HCT116 (cell line): ENCODE results near the gene PMEPA1. TPM values are rescaled to one million over a fixed set of nuclear protein-coding genes. Genes with fewer than 3 reads are reported as not detected.

ENCODE experiments used
- ATAC-seq: fragments of 200-7000 bp; cut with Tn5 transposase; 2 replicates; pipeline ENCODE4 v1.9.1; 2020; ENCODE audit warnings: mild to moderate bottlenecking, moderate library complexity
- BruUV-seq: library from RNA; stranded (reverse); fragments of 400-500 nt; replicated peaks from 2 replicates; lab custom pipeline; 2021; lab: Mats Ljungman, UMichigan
- CTCF ChIA-PET: fragments of 300-600 bp; sonication (Branson Sonifier 250); formaldehyde crosslinking; loops from one replicate; lab custom pipeline; 2021; ENCODE audit warnings: antibody characterized with exemption; lab: Charles Lee
- POLR2A ChIA-PET: fragments of 300-600, 350-600 bp; sonication (Branson Sonifier 250); formaldehyde crosslinking; loops from one replicate; lab custom pipeline; 2021; ENCODE audit warnings: antibody characterized with exemption; lab: Charles Lee
- RAD21 ChIA-PET, 2 experiments: fragments of 300-600 bp; sonication (Branson Sonifier 250); formaldehyde crosslinking; loops; one replicate each; lab custom pipeline; 2023; ENCODE audit warnings: low total read pairs in 2 of 2; ENCODE audit not compliant: uncharacterized antibody in 2 of 2, unreplicated experiment in 2 of 2, low non-redundant PET in 1 of 2; lab: Charles Lee
- DNase-seq: peaks from one replicate; pipeline ENCODE4 v3.0.0-alpha.2; 2010; ENCODE audit warnings: low read depth, low spot score
- H2AFZ ChIP-seq: fragments of 200-600 bp; shearing (Covaris generic), sonication (generic); 2 replicates; pipeline ENCODE4 v1.6.1; 2017; ENCODE audit warnings: low read depth, mixed run types, mixed read lengths, antibody characterized with exemption, low read length; ENCODE audit not compliant: poor library complexity, severe bottlenecking
- H3K27ac ChIP-seq: 2 replicates; pipeline ENCODE4 v1.5.1; 2012; ENCODE audit warnings: low read depth, low read length
- H3K27me3 ChIP-seq: fragments of 200-600 bp; sonication (generic); 2 replicates; pipeline ENCODE4 v1.6.1; 2016; ENCODE audit warnings: mixed run types, low read length, mixed read lengths; ENCODE audit not compliant: insufficient read depth
- H3K36me3 ChIP-seq, 2 experiments: fragments of 200-500 bp in 1 of 2; fragments of 200-600 bp in 1 of 2; sonication (Bioruptor generic) in 1 of 2; sonication (generic) in 1 of 2; 2 replicates each; pipeline versions ENCODE4 v1.5.1 to v1.6.1; 2014 to 2016; ENCODE audit warnings: low read length in 2 of 2, inconsistent platforms in 1 of 2, mixed read lengths in 1 of 2, mixed run types in 1 of 2; ENCODE audit not compliant: insufficient read depth in 2 of 2, control insufficient read depth in 1 of 2
- H3K4me1 ChIP-seq, 2 experiments: fragments of 200-600 bp in 1 of 2; sonication (generic) in 1 of 2; 2 replicates each; pipeline versions ENCODE4 v1.5.1 to v1.6.1; 2012 to 2017; ENCODE audit warnings: low read length in 2 of 2, inconsistent platforms in 1 of 2, mild to moderate bottlenecking in 1 of 2, mixed read lengths in 1 of 2, mixed run types in 1 of 2, moderate library complexity in 1 of 2; ENCODE audit not compliant: insufficient read depth in 2 of 2, control insufficient read depth in 1 of 2
- H3K4me2 ChIP-seq: fragments of 200-600 bp; sonication (generic); 2 replicates; pipeline ENCODE4 v1.6.1; 2017; ENCODE audit warnings: mixed run types, low read length, mixed read lengths
- H3K4me3 ChIP-seq, 2 experiments: fragments of 200-600 bp in 1 of 2; sonication (generic) in 1 of 2; replicated peaks in 1 of 2; 2 replicates each; pipeline ENCODE4 v1.5.1; 2011 to 2016; ENCODE audit warnings: low read length in 2 of 2, control low read depth in 1 of 2, low read depth in 1 of 2, mild to moderate bottlenecking in 1 of 2, mixed read lengths in 1 of 2, mixed run types in 1 of 2
- H3K79me2 ChIP-seq: fragments of 200-600 bp; sonication (generic); 2 replicates; pipeline ENCODE4 v1.6.1; 2017; ENCODE audit warnings: mild to moderate bottlenecking, mixed run types, low read length, moderate library complexity, mixed read lengths; ENCODE audit not compliant: insufficient read depth
- H3K9ac ChIP-seq: fragments of 200-600 bp; sonication (generic); 2 replicates; pipeline ENCODE4 v1.6.1; 2016; ENCODE audit warnings: low read length, mixed read lengths
- H3K9me2 ChIP-seq: fragments of 200-600 bp; sonication (generic), shearing (Covaris generic); 2 replicates; pipeline ENCODE4 v1.6.1; 2017; ENCODE audit warnings: mixed run types, mild to moderate bottlenecking, moderate library complexity; ENCODE audit not compliant: insufficient read depth
- H3K9me3 ChIP-seq, 2 experiments: fragments of 200-500 bp in 1 of 2; fragments of 200-600 bp in 1 of 2; sonication (Bioruptor generic) in 1 of 2; sonication (generic) in 1 of 2; 2 replicates each; pipeline ENCODE4 v1.6.1; 2014 to 2017; ENCODE audit warnings: low read length in 2 of 2, mixed read lengths in 2 of 2, inconsistent platforms in 1 of 2, low read depth in 1 of 2, mild to moderate bottlenecking in 1 of 2, mixed run types in 1 of 2, moderate library complexity in 1 of 2; ENCODE audit not compliant: control insufficient read depth in 1 of 2, insufficient read depth in 1 of 2
- H4K20me1 ChIP-seq: fragments of 200-600 bp; sonication (generic), shearing (Covaris generic); 2 replicates; pipeline ENCODE4 v1.6.1; 2017; ENCODE audit warnings: mixed run types, mild to moderate bottlenecking, moderate library complexity; ENCODE audit not compliant: insufficient read depth
- ELF1 ChIP-seq: IDR thresholded peaks from 2 replicates; pipeline ENCODE4 v1.6.1; 2012; ENCODE audit warnings: low read depth, borderline replicate concordance
- EZH2 ChIP-seq: fragments of 200-600 bp; sonication (generic); IDR thresholded peaks from 2 replicates; pipeline ENCODE4 v1.6.1; 2017; ENCODE audit warnings: antibody characterized with exemption, mixed run types
- FOSL1 ChIP-seq: IDR thresholded peaks from 2 replicates; pipeline ENCODE4 v1.6.1; 2012; ENCODE audit warnings: low read depth
- JUND ChIP-seq: IDR thresholded peaks from 2 replicates; pipeline ENCODE4 v1.6.1; 2012
- TCF7L2 ChIP-seq: IDR thresholded peaks from 2 replicates; pipeline ENCODE4 v1.7.0; 2011; ENCODE audit warnings: borderline replicate concordance, inconsistent platforms; ENCODE audit not compliant: insufficient read depth, insufficient read length; ENCODE audit errors: extremely low read depth
- intact Hi-C: fragments of 100-400 bp; cut with micrococcal nuclease; formaldehyde crosslinking; loops from 2 replicates; pipeline ENCODE4 v1.10.0; 2022
- total RNA-seq: library from RNA; stranded (reverse); gene quantifications from one replicate; pipeline ENCODE4 v1.2.1, GENCODE V29; 2021; ENCODE audit not compliant: unreplicated experiment
- TF ChIP-seq, protein P1 (sequence below): IDR thresholded peaks from 2 replicates; pipeline ENCODE4 v1.6.1; 2011; ENCODE audit warnings: mild to moderate bottlenecking, low read length, moderate library complexity; ENCODE audit not compliant: insufficient replicate concordance; ENCODE audit errors: extremely low read depth

PMEPA1 gene
- total RNA-seq, 1 experiment from 2014 or later: 0.64 TPM

DNA sequence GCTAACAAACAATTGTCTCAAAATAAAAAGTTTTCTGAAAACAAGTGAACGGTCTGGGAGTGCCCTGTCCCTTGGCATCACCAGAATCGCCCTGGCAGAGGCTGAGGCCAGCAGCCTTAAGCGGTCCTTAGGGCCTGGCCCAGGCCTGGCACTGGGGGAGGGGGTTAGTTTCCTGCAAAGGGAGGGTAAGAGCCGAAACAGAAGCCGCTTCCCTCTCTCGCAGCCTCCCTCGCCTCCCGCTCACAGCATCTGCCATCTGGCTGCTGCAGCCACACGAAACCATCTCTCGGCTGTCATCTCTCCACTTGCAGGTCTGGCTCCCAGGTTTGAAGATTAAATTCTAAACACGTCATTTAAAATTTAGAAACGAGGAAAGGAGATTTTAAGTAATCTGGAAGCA lies 31.5 kb downstream of the PMEPA1 start (continued):
- TF ChIP-seq TCF7L2 (no peak), FOSL1 (no peak), EZH2 (no peak), ELF1 (no peak)
- TF ChIP-seq, all 23 proteins: peak for 0

DNA sequence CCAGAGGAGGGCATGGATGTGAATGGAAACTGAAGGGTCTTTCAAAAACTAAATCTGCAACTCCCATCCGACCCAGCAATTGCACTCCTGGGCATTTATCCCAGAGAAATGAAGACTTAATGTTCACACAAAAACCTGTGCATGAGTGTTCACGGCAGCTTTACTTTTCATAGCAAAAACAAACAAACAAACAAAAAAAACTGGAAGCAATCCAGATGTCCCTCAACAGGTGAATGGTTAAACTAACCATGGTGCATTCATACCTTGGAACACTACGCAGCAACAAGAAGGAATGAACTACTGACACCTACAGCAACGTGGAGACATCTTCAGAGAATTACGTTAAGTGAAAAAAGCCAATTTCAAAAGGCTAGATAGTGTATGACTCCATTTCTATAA lies 32.2 kb downstream of the PMEPA1 start:
- H3K9me3 ChIP-seq: no peaks in the 10 kb centered on the region
- no peaks in the 10 kb centered on the region for H3K4me1 ChIP-seq
- H3K4me3 ChIP-seq: no peak overlapping the region
- H3K4me2 ChIP-seq: no peak overlapping the region
- intact Hi-C loops: no loop called here
- ChIA-PET RAD21 (no interaction called here), POLR2A (no interaction called here), CTCF (no interaction called here)
- no peak overlapping the region for H3K9ac ChIP-seq
- no TSS peak for BruUV-seq
- peaks cover 68% of the 10 kb centered on the region for H3K27me3 ChIP-seq
- ATAC-seq: no peak
- TF ChIP-seq JUND: no peak
- TF ChIP-seq, protein P1, sequence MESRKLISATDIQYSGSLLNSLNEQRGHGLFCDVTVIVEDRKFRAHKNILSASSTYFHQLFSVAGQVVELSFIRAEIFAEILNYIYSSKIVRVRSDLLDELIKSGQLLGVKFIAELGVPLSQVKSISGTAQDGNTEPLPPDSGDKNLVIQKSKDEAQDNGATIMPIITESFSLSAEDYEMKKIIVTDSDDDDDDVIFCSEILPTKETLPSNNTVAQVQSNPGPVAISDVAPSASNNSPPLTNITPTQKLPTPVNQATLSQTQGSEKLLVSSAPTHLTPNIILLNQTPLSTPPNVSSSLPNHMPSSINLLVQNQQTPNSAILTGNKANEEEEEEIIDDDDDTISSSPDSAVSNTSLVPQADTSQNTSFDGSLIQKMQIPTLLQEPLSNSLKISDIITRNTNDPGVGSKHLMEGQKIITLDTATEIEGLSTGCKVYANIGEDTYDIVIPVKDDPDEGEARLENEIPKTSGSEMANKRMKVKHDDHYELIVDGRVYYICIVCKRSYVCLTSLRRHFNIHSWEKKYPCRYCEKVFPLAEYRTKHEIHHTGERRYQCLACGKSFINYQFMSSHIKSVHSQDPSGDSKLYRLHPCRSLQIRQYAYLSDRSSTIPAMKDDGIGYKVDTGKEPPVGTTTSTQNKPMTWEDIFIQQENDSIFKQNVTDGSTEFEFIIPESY: no peak
- no peaks in the 10 kb centered on the region for H4K20me1 ChIP-seq
- H2AFZ ChIP-seq: no peak overlapping the region
- DNase-seq: no peak
- no peak overlapping the region for H3K27ac ChIP-seq
- no peaks in the 10 kb centered on the region for H3K9me2 ChIP-seq
- H3K79me2 ChIP-seq: no peaks in the 10 kb centered on the region
- H3K36me3 ChIP-seq: no peaks in the 10 kb centered on the region
